Liver (tissue), 9 donors: Measurements from ENCODE around the gene SUPT6H. TPM values are rescaled to one million over a fixed set of nuclear protein-coding genes. Genes with fewer than 3 reads are reported as not detected.

Experiments
- DNase-seq: peaks from one replicate; pipeline ENCODE4 v3.0.0-alpha.2; 2017; ENCODE audit warnings: low spot score
- H3K27ac ChIP-seq, 2 donors: one replicate each; pipeline ENCODE4 v1.7.0; 2013; ENCODE audit warnings: inconsistent platforms in 2 of 2, low read length in 2 of 2, control low read depth in 1 of 2, low read depth in 1 of 2, mild to moderate bottlenecking in 1 of 2
- H3K27me3 ChIP-seq, 4 donors: one replicate each; pipeline versions ENCODE4 v1.6.1 to v1.7.0; 2013; ENCODE audit warnings: low read length in 3 of 4, inconsistent platforms in 1 of 4, mild to moderate bottlenecking in 1 of 4, moderate library complexity in 1 of 4; ENCODE audit not compliant: control insufficient read depth in 4 of 4, insufficient read depth in 4 of 4
- H3K36me3 ChIP-seq, 4 donors: one replicate each; pipeline versions ENCODE4 v1.6.1 to v1.7.0; 2013; ENCODE audit warnings: low read length in 3 of 4, mild to moderate bottlenecking in 3 of 4, low read depth in 1 of 4, moderate library complexity in 1 of 4; ENCODE audit not compliant: control insufficient read depth in 4 of 4, insufficient read depth in 3 of 4
- H3K4me1 ChIP-seq, 4 donors: one replicate each; pipeline versions ENCODE4 v1.6.1 to v1.7.0; 2013; ENCODE audit warnings: low read length in 3 of 4, mild to moderate bottlenecking in 3 of 4, moderate library complexity in 1 of 4; ENCODE audit not compliant: control insufficient read depth in 4 of 4, insufficient read depth in 4 of 4
- H3K4me3 ChIP-seq, 3 donors: one replicate each; pipeline versions ENCODE4 v1.6.1 to v1.7.0; 2013; ENCODE audit warnings: low read length in 3 of 3, control low read depth in 1 of 3, low read depth in 1 of 3, mild to moderate bottlenecking in 1 of 3
- H3K9ac ChIP-seq, 2 donors: one replicate each; pipeline ENCODE4 v1.7.0; 2013; ENCODE audit warnings: low read length in 2 of 2, mild to moderate bottlenecking in 2 of 2, moderate library complexity in 2 of 2, control low read depth in 1 of 2, low read depth in 1 of 2
- H3K9me3 ChIP-seq, 4 donors: one replicate each; pipeline versions ENCODE4 v1.6.1 to v1.7.0; 2013; ENCODE audit warnings: low read length in 3 of 4; ENCODE audit not compliant: control insufficient read depth in 4 of 4
- EGR1 ChIP-seq, 2 donors: IDR thresholded peaks; 2 replicates each; pipeline ENCODE4 v1.6.1; 2016 to 2018; ENCODE audit warnings: antibody characterized with exemption in 2 of 2, low read depth in 2 of 2
- FOXA1 ChIP-seq: IDR thresholded peaks from 2 replicates; pipeline ENCODE4 v1.6.1; 2016; ENCODE audit warnings: antibody characterized with exemption
- FOXA2 ChIP-seq: IDR thresholded peaks from 2 replicates; pipeline ENCODE4 v1.6.1; 2016; ENCODE audit warnings: antibody characterized with exemption
- GABPA ChIP-seq, 2 donors: IDR thresholded peaks in 1 of 2; conservative IDR thresholded peaks in 1 of 2; 2 replicates each; pipeline ENCODE4 v1.6.1; 2016; ENCODE audit warnings: antibody characterized with exemption in 2 of 2, mild to moderate bottlenecking in 1 of 2, moderate library complexity in 1 of 2
- HNF4G ChIP-seq: IDR thresholded peaks from 2 replicates; pipeline ENCODE4 v1.6.1; 2016; ENCODE audit warnings: antibody characterized with exemption
- JUND ChIP-seq, 2 donors: IDR thresholded peaks; 2 replicates each; pipeline ENCODE4 v1.6.1; 2016; ENCODE audit warnings: antibody characterized with exemption in 2 of 2
- NR2F2 ChIP-seq: IDR thresholded peaks from 2 replicates; pipeline ENCODE4 v1.6.1; 2016; ENCODE audit warnings: antibody characterized with exemption
- RAD21 ChIP-seq, 2 donors: IDR thresholded peaks; 2 replicates each; pipeline ENCODE4 v1.6.1; 2016; ENCODE audit warnings: antibody characterized with exemption in 2 of 2, mild to moderate bottlenecking in 2 of 2
- RXRA ChIP-seq, 2 donors: IDR thresholded peaks; 2 replicates each; pipeline ENCODE4 v1.6.1; 2017 to 2018; ENCODE audit warnings: antibody characterized with exemption in 2 of 2, mild to moderate bottlenecking in 1 of 2
- SP1 ChIP-seq: IDR thresholded peaks from 2 replicates; pipeline ENCODE4 v1.6.1; 2018; ENCODE audit warnings: antibody characterized with exemption, mild to moderate bottlenecking
- TAF1 ChIP-seq: conservative IDR thresholded peaks from 2 replicates; pipeline ENCODE4 v1.6.1; 2016; ENCODE audit warnings: antibody characterized with exemption, mild to moderate bottlenecking
- YY1 ChIP-seq: IDR thresholded peaks from 2 replicates; pipeline ENCODE4 v1.6.1; 2016; ENCODE audit warnings: antibody characterized with exemption, mild to moderate bottlenecking
- WGBS: extraction: QIAGEN DNeasy Blood & Tissue Kit; methylation state at CpG from one replicate; pipeline ENCODE4 v1.1.7; 2013; 5-methylcytosine and 5-hydroxymethylcytosine counted together
- polyA plus RNA-seq, 2 donors: library from polyadenylated mRNA; stranded (reverse) in 1 of 2; unstranded in 1 of 2; fragments of 200-250 nt in 1 of 2; fragments of >200 nt in 1 of 2; fragmentation: Nextera tagmentation in 1 of 2; extraction: Ambion mirVana in 1 of 2; gene quantifications; one replicate each; pipeline versions ENCODE4 v1.2.1 to v1.2.3, GENCODE V29; 2013 to 2015
- total RNA-seq, 2 donors: library from RNA; depleted of rRNA; stranded (reverse); fragments of >200 nt; gene quantifications; one replicate each; pipeline ENCODE4 v1.2.3, GENCODE V29; 2014
- TF ChIP-seq, protein P1 (sequence below): IDR thresholded peaks from 2 replicates; pipeline ENCODE4 v1.6.1; 2016; ENCODE audit warnings: antibody characterized with exemption, mild to moderate bottlenecking
- TF ChIP-seq, protein P2 (sequence below): IDR thresholded peaks from 2 replicates; pipeline ENCODE4 v1.6.1; 2016; ENCODE audit warnings: antibody characterized with exemption
- TF ChIP-seq, protein P3 (sequence below): fragments of 150-350 bp; IDR thresholded peaks from 2 replicates; pipeline ENCODE4 v1.5.1; 2017; ENCODE audit warnings: improper control_type of control experiment, low read depth, low read length; ENCODE audit not compliant: missing input control
- TF ChIP-seq, protein P4 (sequence below): IDR thresholded peaks from 2 replicates; pipeline ENCODE4 v1.6.1; 2016; ENCODE audit warnings: antibody characterized with exemption
- donor health status: healthy.
- donor health status: healthy.
- donor health status: healthy.
- donor health status: healthy.
- donor health status: healthy.

Gene SUPT6H
- total and polyA plus RNA-seq, 4 donors, result 10.6 to 59.1 (median 30.3) TPM

DNA sequence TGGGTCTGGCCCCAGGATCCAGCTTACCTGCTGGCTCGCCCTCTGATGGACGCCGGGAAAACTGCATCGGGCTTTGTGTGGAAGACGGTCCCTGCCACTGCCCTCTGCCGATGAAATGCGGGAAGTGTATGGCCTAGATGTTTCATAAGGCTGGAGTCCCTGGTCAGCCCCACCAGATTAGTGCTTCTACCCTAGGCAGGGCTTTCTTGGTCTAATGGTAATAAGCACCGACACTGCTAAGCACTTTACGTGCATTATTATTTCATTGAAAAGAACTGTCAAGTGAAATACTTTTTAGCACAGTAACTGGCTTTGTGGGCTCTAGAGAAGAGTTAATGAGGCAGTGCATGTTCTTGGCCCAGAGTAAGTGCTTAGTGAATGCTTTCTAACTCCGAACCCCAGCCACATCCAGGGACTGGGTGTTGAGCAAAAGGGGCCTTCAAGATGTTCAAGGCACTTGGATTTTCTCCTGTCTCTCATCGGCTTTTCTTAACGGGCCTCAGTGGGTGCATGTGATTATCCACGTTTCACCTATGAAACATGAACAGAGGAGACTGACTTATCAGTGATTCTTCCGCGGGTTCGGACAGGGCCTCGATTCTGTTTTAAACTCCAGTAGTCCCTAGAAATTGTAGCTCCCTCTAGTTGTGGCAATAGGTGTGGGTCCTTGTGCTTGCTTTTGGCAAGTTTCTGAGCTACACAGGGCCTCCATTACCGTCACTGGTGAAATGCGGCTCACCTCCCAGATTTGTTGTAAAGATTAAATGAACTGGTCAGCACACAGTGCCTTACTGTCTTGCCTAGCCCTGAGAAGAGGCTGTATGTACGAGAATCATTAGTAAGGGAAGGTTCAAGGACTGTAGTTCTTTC, 88.4 kb downstream of the SUPT6H start (continued):
- TF ChIP-seq, protein P1, sequence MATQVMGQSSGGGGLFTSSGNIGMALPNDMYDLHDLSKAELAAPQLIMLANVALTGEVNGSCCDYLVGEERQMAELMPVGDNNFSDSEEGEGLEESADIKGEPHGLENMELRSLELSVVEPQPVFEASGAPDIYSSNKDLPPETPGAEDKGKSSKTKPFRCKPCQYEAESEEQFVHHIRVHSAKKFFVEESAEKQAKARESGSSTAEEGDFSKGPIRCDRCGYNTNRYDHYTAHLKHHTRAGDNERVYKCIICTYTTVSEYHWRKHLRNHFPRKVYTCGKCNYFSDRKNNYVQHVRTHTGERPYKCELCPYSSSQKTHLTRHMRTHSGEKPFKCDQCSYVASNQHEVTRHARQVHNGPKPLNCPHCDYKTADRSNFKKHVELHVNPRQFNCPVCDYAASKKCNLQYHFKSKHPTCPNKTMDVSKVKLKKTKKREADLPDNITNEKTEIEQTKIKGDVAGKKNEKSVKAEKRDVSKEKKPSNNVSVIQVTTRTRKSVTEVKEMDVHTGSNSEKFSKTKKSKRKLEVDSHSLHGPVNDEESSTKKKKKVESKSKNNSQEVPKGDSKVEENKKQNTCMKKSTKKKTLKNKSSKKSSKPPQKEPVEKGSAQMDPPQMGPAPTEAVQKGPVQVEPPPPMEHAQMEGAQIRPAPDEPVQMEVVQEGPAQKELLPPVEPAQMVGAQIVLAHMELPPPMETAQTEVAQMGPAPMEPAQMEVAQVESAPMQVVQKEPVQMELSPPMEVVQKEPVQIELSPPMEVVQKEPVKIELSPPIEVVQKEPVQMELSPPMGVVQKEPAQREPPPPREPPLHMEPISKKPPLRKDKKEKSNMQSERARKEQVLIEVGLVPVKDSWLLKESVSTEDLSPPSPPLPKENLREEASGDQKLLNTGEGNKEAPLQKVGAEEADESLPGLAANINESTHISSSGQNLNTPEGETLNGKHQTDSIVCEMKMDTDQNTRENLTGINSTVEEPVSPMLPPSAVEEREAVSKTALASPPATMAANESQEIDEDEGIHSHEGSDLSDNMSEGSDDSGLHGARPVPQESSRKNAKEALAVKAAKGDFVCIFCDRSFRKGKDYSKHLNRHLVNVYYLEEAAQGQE, result peak; percentile 35
- TF ChIP-seq EGR1 (IDR thresholded peaks at IDR 0.05; ENCODE audit: low read depth in 2 of 2) (no peak), HNF4G (no peak), NR2F2 (peak; percentile 40), SP1 (no peak), JUND (IDR thresholded peaks at IDR 0.05) (peak in 1 of 2 donors; percentile 20), RAD21 (IDR thresholded peaks at IDR 0.05) (peak; percentile 94), TAF1 (no peak), GABPA (IDR thresholded peaks at IDR 0.05 in 1 of 2, conservative IDR thresholded peaks at IDR 0.05 in 1 of 2) (no peak), RXRA (IDR thresholded peaks at IDR 0.05) (peak; percentile 21 to 59)
- TF ChIP-seq, protein P2, sequence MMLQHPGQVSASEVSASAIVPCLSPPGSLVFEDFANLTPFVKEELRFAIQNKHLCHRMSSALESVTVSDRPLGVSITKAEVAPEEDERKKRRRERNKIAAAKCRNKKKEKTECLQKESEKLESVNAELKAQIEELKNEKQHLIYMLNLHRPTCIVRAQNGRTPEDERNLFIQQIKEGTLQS, result no peak

DNA sequence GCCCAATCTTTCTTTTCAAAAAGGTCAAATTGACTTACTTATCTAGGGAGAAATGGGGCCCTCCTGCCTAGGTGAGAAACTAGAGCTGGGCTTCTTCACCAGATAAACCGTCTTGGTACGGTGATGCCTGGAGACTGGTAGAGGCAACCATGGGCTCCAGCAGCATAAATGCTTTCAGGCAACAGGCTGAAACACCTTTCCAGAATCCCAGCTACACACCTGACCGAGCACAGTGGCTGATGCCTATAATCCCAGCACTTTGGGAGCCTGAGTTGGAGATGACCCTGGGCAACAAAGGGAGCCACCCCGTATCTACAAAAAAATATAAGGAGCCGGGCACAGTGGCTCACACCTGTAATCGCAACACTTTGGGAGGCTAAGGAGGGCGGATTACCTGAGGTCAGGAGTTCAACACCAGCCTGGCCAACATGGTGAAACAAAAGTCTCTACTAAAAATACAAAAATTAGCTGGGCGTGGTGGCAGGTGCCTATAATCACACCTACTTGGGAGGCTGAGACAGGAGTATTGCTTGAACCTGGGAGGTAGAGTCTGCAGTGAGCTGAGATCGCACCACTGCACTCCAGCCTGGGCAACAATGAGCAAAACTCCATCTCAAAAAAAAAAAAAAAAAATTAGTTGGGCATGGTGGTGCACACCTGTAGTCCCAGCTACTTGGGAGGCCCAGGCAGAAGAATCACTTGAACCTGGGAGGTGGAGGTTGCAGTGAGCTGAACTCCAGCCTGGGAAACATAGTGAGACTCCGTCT, 89.8 kb downstream of the SUPT6H start:
- WGBS, result 95% methylated on average over 10 of the region's 10 CpGs
- no peak for TF ChIP-seq JUND (IDR thresholded peaks at IDR 0.05)
- TF ChIP-seq FOXA1, result no peak
- no peak for TF ChIP-seq GABPA (IDR thresholded peaks at IDR 0.05 in 1 of 2, conservative IDR thresholded peaks at IDR 0.05 in 1 of 2)
- no peak for TF ChIP-seq FOXA2
- TF ChIP-seq, protein P3, sequence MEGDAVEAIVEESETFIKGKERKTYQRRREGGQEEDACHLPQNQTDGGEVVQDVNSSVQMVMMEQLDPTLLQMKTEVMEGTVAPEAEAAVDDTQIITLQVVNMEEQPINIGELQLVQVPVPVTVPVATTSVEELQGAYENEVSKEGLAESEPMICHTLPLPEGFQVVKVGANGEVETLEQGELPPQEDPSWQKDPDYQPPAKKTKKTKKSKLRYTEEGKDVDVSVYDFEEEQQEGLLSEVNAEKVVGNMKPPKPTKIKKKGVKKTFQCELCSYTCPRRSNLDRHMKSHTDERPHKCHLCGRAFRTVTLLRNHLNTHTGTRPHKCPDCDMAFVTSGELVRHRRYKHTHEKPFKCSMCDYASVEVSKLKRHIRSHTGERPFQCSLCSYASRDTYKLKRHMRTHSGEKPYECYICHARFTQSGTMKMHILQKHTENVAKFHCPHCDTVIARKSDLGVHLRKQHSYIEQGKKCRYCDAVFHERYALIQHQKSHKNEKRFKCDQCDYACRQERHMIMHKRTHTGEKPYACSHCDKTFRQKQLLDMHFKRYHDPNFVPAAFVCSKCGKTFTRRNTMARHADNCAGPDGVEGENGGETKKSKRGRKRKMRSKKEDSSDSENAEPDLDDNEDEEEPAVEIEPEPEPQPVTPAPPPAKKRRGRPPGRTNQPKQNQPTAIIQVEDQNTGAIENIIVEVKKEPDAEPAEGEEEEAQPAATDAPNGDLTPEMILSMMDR, result no peak
- TF ChIP-seq SP1, result no peak
- TF ChIP-seq RXRA (IDR thresholded peaks at IDR 0.05), result no peak
- no peak for TF ChIP-seq HNF4G
- no peak for TF ChIP-seq YY1
- TF ChIP-seq, protein P2, result no peak
- TF ChIP-seq TAF1, result no peak
- TF ChIP-seq, protein P4, sequence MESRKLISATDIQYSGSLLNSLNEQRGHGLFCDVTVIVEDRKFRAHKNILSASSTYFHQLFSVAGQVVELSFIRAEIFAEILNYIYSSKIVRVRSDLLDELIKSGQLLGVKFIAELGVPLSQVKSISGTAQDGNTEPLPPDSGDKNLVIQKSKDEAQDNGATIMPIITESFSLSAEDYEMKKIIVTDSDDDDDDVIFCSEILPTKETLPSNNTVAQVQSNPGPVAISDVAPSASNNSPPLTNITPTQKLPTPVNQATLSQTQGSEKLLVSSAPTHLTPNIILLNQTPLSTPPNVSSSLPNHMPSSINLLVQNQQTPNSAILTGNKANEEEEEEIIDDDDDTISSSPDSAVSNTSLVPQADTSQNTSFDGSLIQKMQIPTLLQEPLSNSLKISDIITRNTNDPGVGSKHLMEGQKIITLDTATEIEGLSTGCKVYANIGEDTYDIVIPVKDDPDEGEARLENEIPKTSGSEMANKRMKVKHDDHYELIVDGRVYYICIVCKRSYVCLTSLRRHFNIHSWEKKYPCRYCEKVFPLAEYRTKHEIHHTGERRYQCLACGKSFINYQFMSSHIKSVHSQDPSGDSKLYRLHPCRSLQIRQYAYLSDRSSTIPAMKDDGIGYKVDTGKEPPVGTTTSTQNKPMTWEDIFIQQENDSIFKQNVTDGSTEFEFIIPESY, result no peak
- peaks cover 4 to 33% (median 22%) of the 10 kb centered on the region in 4 donors for H3K36me3 ChIP-seq

More for the DNA sequence above, 89.8 kb downstream of the SUPT6H start:
- H3K9me3 ChIP-seq, result no peaks in the 10 kb centered on the region
- no peak overlapping the region for H3K4me3 ChIP-seq
- H3K27me3 ChIP-seq, result no peaks in the 10 kb centered on the region
- no peak for DNase-seq
- H3K4me1 ChIP-seq, result peaks cover 6 to 26% (median 15%) of the 10 kb centered on the region in 4 donors
- H3K9ac ChIP-seq, result no peak overlapping the region
- no peak overlapping the region for H3K27ac ChIP-seq
